ENCODE data around the gene ARID3A.

DNA sequence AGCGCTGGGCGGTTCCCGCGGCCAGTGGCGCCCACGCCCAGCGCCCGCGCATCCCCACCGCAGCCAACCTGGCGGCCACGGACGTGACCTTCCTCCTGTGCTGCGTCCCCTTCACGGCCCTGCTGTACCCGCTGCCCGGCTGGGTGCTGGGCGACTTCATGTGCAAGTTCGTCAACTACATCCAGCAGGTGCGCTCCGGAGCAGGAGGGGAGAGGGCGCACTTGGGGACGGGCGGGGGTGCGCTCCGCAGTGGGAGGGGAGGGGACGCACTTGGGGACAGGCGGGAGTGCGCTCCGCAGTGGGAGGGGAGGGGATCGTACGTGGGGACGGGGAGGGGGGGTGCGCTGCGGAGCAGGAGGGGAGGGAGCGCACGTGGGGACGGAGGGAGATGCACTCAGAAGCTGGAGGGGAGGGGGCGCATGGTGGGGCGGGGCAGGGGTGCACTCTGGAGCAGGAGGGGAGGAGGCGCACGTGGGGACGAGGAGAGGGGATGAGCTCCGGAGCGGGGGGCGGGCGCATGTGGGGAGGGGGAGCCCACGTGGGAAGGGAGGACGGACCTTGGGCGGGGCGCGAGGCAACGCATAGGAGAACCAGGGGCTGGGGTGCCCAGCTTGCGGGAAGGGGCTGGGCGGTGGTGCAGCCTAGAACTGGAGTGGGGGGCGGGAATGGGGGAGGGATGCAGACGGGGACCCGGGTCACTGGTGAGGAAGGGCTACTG lies 7.2 kb upstream of the ARID3A start:
- TF ChIP-seq, protein P1, sequence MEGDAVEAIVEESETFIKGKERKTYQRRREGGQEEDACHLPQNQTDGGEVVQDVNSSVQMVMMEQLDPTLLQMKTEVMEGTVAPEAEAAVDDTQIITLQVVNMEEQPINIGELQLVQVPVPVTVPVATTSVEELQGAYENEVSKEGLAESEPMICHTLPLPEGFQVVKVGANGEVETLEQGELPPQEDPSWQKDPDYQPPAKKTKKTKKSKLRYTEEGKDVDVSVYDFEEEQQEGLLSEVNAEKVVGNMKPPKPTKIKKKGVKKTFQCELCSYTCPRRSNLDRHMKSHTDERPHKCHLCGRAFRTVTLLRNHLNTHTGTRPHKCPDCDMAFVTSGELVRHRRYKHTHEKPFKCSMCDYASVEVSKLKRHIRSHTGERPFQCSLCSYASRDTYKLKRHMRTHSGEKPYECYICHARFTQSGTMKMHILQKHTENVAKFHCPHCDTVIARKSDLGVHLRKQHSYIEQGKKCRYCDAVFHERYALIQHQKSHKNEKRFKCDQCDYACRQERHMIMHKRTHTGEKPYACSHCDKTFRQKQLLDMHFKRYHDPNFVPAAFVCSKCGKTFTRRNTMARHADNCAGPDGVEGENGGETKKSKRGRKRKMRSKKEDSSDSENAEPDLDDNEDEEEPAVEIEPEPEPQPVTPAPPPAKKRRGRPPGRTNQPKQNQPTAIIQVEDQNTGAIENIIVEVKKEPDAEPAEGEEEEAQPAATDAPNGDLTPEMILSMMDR (conservative IDR thresholded peaks at IDR 0.05; ENCODE audit: low read depth, low read length): no peak
- TF ChIP-seq EZH2 (IDR thresholded peaks at IDR 0.05; ENCODE audit: low read length, unreplicated experiment) (no peak), EZH2phosphoT487 (IDR thresholded peaks at IDR 0.05; ENCODE audit: borderline replicate concordance, low read length) (no peak)
